NCI-H128 (cell line): Measurements from ENCODE around the gene OPN1SW.

Experiments
- DNase-seq: peaks from one replicate; lab custom pipeline; 2025; ENCODE audit not compliant: unreplicated experiment; lab: John Stamatoyannopoulos, UW

The OPN1SW gene

GRCh38 chr7:128775744-128776474 lies at the start of gene OPN1SW:
Gene OPN1SW, minus strand, starts transcription at chr7:128775794. Its CDS starts 13 bp downstream, at chr7:128775781.
- no peak for DNase-seq

GRCh38 chr7:128821724-128822123 lies 46.1 kb upstream of the OPN1SW start:
- no peak for DNase-seq

- DNase-seq, result no peak
These were observed 43.1 kb upstream of the OPN1SW start for GRCh38 chr7:128818694-128819093.

- DNase-seq, result no peak
These were observed 39.8 kb upstream of the OPN1SW start for GRCh38 chr7:128815289-128815942.

- no peak for DNase-seq
These were observed 38.9 kb upstream of the OPN1SW start for GRCh38 chr7:128814499-128814898.

- no peak for DNase-seq
These were observed 37.0 kb upstream of the OPN1SW start for GRCh38 chr7:128812514-128813168.

GRCh38 chr7:128811631-128812430 lies 36.2 kb upstream of the OPN1SW start:
- DNase-seq, result no peak

GRCh38 chr7:128810997-128811396 lies 35.4 kb upstream of the OPN1SW start:
- no peak for DNase-seq

GRCh38 chr7:128810473-128810872 lies 34.9 kb upstream of the OPN1SW start:
- DNase-seq, result no peak

GRCh38 chr7:128809363-128809762 lies 33.8 kb upstream of the OPN1SW start:
- no peak for DNase-seq

- DNase-seq, result no peak
These were observed 31.6 kb upstream of the OPN1SW start for GRCh38 chr7:128807191-128807590.

GRCh38 chr7:128805225-128805624 lies 29.6 kb upstream of the OPN1SW start:
- no peak for DNase-seq

- DNase-seq, result no peak
These were observed 28.9 kb upstream of the OPN1SW start for GRCh38 chr7:128804484-128804883.

GRCh38 chr7:128801667-128802418 lies 26.2 kb upstream of the OPN1SW start:
- DNase-seq, result no peak

- no peak for DNase-seq
These were observed 25.4 kb upstream of the OPN1SW start for GRCh38 chr7:128801003-128801402.

- DNase-seq, result no peak
These were observed 25.0 kb upstream of the OPN1SW start for GRCh38 chr7:128800567-128800966.

GRCh38 chr7:128799451-128799850 lies 23.9 kb upstream of the OPN1SW start:
- no peak for DNase-seq

- no peak for DNase-seq
These were observed 20.7 kb upstream of the OPN1SW start for GRCh38 chr7:128796327-128796726.

GRCh38 chr7:128795129-128795528 lies 19.5 kb upstream of the OPN1SW start:
- DNase-seq, result no peak

GRCh38 chr7:128794436-128794835 lies 18.8 kb upstream of the OPN1SW start:
- no peak for DNase-seq

GRCh38 chr7:128794020-128794419 lies 18.4 kb upstream of the OPN1SW start:
- DNase-seq, result no peak
